Heart right ventricle (tissue), 16 donors: ENCODE data around the gene CCDC27. TPM values are rescaled to one million over a fixed set of nuclear protein-coding genes. Genes with fewer than 3 reads are reported as not detected.

Source experiments
- ATAC-seq, 8 donors: fragments of 200-7000 bp; cut with Tn5 transposase; one replicate each; pipeline ENCODE4 v1.9.1; 2020; ENCODE audit warnings: mild to moderate bottlenecking in 8 of 8, moderate library complexity in 8 of 8, moderate number of reproducible peaks in 1 of 8
- DNase-seq, 2 donors: peaks; one replicate each; pipeline ENCODE4 v3.0.0-alpha.2; 2020
- H3K27ac ChIP-seq, 10 donors: fragments of 200-600 bp; sonication (generic) in 2 of 10; one replicate each; pipeline versions ENCODE4 v1.5.0 to v1.8.0; 2020 to 2022; ENCODE audit warnings: mild to moderate bottlenecking in 3 of 10
- H3K27me3 ChIP-seq, 7 donors: fragments of 200-600 bp; one replicate each; pipeline ENCODE4 v1.8.0; 2021 to 2022; ENCODE audit warnings: mild to moderate bottlenecking in 2 of 7
- H3K36me3 ChIP-seq, 9 donors: fragments of 200-600 bp; sonication (generic) in 1 of 9; one replicate each; pipeline versions ENCODE4 v1.5.0 to v1.8.0; 2020 to 2022; ENCODE audit warnings: mild to moderate bottlenecking in 2 of 9
- H3K4me1 ChIP-seq, 9 donors: fragments of 200-600 bp; sonication (generic) in 1 of 9; one replicate each; pipeline versions ENCODE4 v1.5.0 to v1.8.0; 2020 to 2022; ENCODE audit warnings: mild to moderate bottlenecking in 4 of 9
- H3K4me3 ChIP-seq, 10 donors: fragments of 200-600 bp; sonication (generic) in 2 of 10; one replicate each; pipeline versions ENCODE4 v1.5.0 to v1.8.0; 2020 to 2022; ENCODE audit warnings: mild to moderate bottlenecking in 7 of 10, moderate library complexity in 2 of 10
- H3K9me3 ChIP-seq, 11 donors: fragments of 200-600 bp in 10 of 11; sonication (generic) in 2 of 11; one replicate each; pipeline versions ENCODE4 v1.5.0 to v1.8.0; 2013 to 2022; ENCODE audit warnings: mild to moderate bottlenecking in 2 of 11, control low read depth in 1 of 11, moderate library complexity in 1 of 11
- CTCF ChIP-seq, 9 donors: fragments of 200-600 bp; sonication (generic) in 2 of 9; IDR thresholded peaks; one replicate each; pipeline versions ENCODE4 v1.5.0 to v1.8.0; 2021 to 2022; ENCODE audit warnings: antibody characterized with exemption in 9 of 9, mild to moderate bottlenecking in 5 of 9, moderate library complexity in 1 of 9
- WGBS, 2 donors: extraction: QIAGEN DNeasy Blood & Tissue Kit; methylation state at CpG; one replicate each; pipeline ENCODE4 v1.1.7; 2013; ENCODE audit warnings: inconsistent platforms in 1 of 2; 5-methylcytosine and 5-hydroxymethylcytosine counted together
- intact Hi-C, 10 donors: fragments of 100-400 bp; cut with DNase I; formaldehyde crosslinking; loops; one replicate each; pipeline versions ENCODE4 v1.11.1 to v1.14.2; 2022
- long read RNA-seq, 3 donors: library from polyadenylated mRNA; unstranded; transcript quantifications; one replicate each; pipeline ENCODE4 v2.0.0, GENCODE V29; 2020 to 2021
- polyA plus RNA-seq, 2 donors: library from polyadenylated mRNA; stranded (reverse); fragments of 200-250 nt; gene quantifications; one replicate each; pipeline ENCODE4 v1.2.3, GENCODE V29; 2013
- total RNA-seq, 10 donors: library from RNA; stranded (reverse); fragmentation: NEBNext Ultra II Directional in 3 of 10; extraction: Animal tissue kit (Norgen Biotek cat#: 25700) in 3 of 10; gene quantifications; one replicate each; pipeline versions ENCODE4 v1.2.1 to v1.2.4, GENCODE V29; 2021 to 2023
- donor health status: Arrhythmogenic right ventricular cardiomyopathy.
- donor health status: ischemic (EF 13 %, LVEDD 7.1; RV severe dilation, severe dysfunction).
- donor health status: healthy with polysubstance abuse.
- donor health status: DM: no; HTN: yes; CAD: no.
- donor health status: DM: no; HTN: no; CAD: no.
- donor health status: ischemic (EF 25% LVEDD 6.9; RV normal size, moderate dysfunction).
- donor health status: ischemic (EF 25% LVEDD 5.7; RV mildly dilated, moderate dysfunction).
- donor health status: healthy.
- donor health status: DM: yes; HTN: yes; CAD: no.
- donor health status: Ischemic cardiomyopathy.
- donor health status: ischemic (EF 35%, LVEDD 5.7; RV mildly dilated, moderate dysfunction).
- donor health status: nonischemic (EF 11% LVEDD 7.7; RV severe dilation, severe dysfunction).
- donor health status: DM: yes; HTN: yes; CAD: no.
- donor health status: PGD.
- donor health status: ischemic (EF 29% LVEDD 5.4; RV normal size, mild dysfunction).
- donor health status: nonischemic (EF 23%, LVEDD 6.1; RV moderate dilation, normal function).

CCDC27 gene
- total RNA-seq: not detected
- polyA plus RNA-seq: under 1 TPM in 1 of 2 donors, not detected in 1; 0.03 TPM
- long read RNA-seq, donor 1: 0 reads
- long read RNA-seq, donor 2, partial matches to known transcripts: 0 of 1 reads
- long read RNA-seq, donor 2, other reads (novel, unspliced or antisense): 1 of 1 reads
- long read RNA-seq, donor 3: 0 reads

DNA sequence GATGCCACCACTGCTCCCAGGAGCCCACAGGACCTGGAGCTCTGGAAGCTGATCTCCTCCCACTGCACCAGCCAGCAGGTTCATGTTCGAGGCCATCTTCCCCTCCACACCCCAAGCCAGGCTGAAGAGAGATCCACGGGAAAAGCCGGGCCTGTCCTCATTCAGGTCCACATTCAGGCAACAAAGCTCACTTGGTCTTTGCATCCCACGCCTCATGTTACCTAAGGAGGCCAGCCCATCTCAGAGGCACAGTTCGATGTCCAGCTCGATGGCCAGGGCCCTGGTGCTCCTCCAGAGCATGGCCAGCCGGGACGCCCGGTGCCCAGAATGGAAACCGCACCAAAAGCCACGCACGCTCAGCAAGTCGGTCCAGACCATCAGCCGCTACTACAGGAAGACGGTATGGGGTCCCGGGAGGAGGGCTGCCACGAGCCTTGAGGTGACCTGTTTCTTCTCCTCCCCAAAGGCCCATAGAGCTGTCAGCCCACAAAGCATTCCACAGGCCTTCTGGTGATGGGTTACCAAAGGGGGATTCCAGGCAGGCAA is at the start of gene CCDC27:
TSS of gene CCDC27 (plus strand) at position 51 of the 546 bp plus-strand sequence. CDS start at position 83, 32 bp downstream.
- WGBS, 2 donors: 84 to 85% methylated on average over 17 of the region's 17 CpGs
- no peak within 1 kb of the TSS for H3K27ac ChIP-seq
- no peaks in the 10 kb centered on the region for H3K36me3 ChIP-seq
- intact Hi-C loops: no loop called here
- H3K27me3 ChIP-seq: peaks cover 0 to 55% (median 22%) of the 10 kb centered on the region in 7 donors
- no peaks in the 10 kb centered on the region for H3K9me3 ChIP-seq
- peaks cover 0 to 8% (median 6%) of the 10 kb centered on the region in 9 donors for H3K4me1 ChIP-seq
- no peak for TF ChIP-seq CTCF (IDR thresholded peaks at IDR 0.05)
- no peak within 1 kb of the TSS for H3K4me3 ChIP-seq
- DNase-seq (no peak), ATAC-seq (no peak)

DNA sequence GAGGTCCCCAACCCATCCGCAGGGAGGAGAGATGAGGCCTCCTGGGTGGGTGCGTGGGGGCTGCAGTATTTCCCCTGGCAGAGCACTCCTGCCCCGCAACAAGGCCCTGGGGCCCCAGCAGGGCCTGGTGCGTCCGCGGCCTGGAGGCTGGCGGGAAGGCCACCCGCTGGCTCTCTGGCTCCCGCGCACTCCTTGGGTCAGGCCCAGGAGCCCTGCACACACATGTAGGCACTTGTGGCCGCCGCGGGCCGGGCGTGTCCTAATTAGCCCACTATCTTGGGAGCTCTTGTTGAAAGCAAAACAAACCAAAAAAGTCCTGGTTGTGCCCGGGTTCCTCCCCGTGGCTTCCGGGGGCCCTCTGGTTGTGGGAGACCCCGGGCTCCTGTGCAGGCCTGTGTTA is 49.7 kb upstream of the CCDC27 start:
- DNase-seq: no peak
- peaks cover 0 to 13% (median 0%) of the 10 kb centered on the region in 9 donors for H3K4me1 ChIP-seq
- no peaks in the 10 kb centered on the region for H3K36me3 ChIP-seq
- 69 to 70% methylated on average over 19 of the region's 19 CpGs for WGBS, 2 donors
- H3K4me3 ChIP-seq: no peak overlapping the region
- H3K27ac ChIP-seq: no peak overlapping the region
- H3K9me3 ChIP-seq: no peaks in the 10 kb centered on the region
- H3K27me3 ChIP-seq: peaks cover 0 to 61% (median 39%) of the 10 kb centered on the region in 7 donors
- no peak for TF ChIP-seq CTCF (IDR thresholded peaks at IDR 0.05)
- no peak for ATAC-seq
- intact Hi-C loops: no loop called here

DNA sequence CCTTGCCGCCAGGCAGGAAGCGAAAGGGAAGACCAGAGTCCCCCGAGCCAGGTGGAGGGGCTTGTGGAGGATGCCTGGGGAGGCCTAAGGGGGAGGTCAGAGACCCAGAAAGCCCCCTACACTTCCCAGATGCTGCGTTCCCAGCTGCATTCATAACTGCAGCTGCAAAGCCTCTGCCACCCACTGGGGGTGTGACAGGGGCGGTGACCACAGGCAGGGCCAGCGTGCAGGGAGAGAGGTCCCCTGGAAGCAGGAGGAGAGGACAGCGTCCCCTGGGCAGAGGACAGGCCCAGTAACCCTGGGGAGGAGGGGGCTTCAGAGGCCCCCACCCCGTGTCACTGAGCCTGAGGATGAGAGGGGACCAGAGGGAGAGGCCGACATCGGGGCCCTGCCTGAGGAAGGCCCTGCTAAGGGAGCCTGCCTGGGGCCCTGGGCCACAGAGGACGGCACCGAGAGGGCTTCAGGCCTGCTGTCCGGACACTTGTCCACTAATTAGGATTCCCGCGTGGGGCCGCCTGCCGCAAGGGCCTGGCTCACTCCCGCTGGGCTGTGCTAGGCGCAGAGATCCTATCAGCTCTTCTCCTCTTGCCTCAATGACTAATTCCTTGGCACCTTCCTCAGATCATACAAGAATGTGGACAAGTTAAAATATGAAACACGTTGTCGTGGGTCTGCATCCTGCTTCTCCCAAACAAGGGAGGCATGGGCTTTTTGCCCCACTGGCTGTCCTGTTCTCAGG is 49.1 kb upstream of the CCDC27 start:
- no peak for TF ChIP-seq CTCF (IDR thresholded peaks at IDR 0.05)
- intact Hi-C loops: no loop called here
- no peak overlapping the region for H3K27ac ChIP-seq
- WGBS, 2 donors: 52 to 56% methylated on average over 21 of the region's 21 CpGs
- DNase-seq (no peak), ATAC-seq (peak in 1 of 8 donors; percentile 34)
- H3K4me3 ChIP-seq: no peak overlapping the region
- H3K4me1 ChIP-seq: peaks cover 0 to 13% (median 0%) of the 10 kb centered on the region in 9 donors
- no peaks in the 10 kb centered on the region for H3K36me3 ChIP-seq
- no peaks in the 10 kb centered on the region for H3K9me3 ChIP-seq
- peaks cover 0 to 65% (median 41%) of the 10 kb centered on the region in 7 donors for H3K27me3 ChIP-seq

DNA sequence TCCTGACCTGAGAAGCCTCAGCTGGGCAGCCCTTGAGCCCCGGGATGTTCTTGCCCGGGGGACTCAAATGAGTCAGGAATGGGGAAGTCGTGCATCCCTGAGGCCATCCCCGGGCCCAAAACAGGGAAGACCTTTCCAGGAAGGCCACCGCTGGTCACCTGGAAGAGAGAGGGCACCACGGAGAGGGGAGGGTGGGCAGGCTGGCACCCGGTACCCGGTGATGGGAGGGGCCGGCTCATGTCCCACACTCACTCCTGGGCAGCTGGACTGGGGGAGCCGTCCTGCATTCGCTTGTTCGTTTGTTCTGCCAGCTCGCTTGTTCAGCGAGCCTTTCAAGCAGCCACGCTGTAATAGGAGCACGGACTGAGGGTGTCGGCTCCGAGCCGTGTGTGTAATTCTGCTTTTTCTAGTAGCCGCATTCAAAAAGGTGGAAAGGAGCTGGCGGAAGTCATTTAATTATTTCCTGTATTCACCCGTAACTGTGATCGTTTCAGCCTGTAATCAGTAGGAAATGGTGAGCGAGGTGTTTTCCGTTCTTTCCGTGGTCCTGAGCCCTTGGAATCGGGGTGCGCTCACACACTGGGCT is 48.4 kb upstream of the CCDC27 start:
- peaks cover 0 to 68% (median 41%) of the 10 kb centered on the region in 7 donors for H3K27me3 ChIP-seq
- ATAC-seq (no peak), DNase-seq (no peak)
- WGBS, 2 donors: 58 to 66% methylated on average over 28 of the region's 28 CpGs
- H3K9me3 ChIP-seq: no peaks in the 10 kb centered on the region
- intact Hi-C loops: no loop called here
- no peak for TF ChIP-seq CTCF (IDR thresholded peaks at IDR 0.05)
- H3K36me3 ChIP-seq: no peaks in the 10 kb centered on the region
- H3K4me1 ChIP-seq: peaks cover 0 to 13% (median 0%) of the 10 kb centered on the region in 9 donors
- no peak overlapping the region for H3K27ac ChIP-seq
- H3K4me3 ChIP-seq: no peak overlapping the region
